Measurements from ENCODE around the gene COX7B2. TPM values are rescaled to one million over a fixed set of nuclear protein-coding genes. Genes with fewer than 3 reads are reported as not detected.

COX7B2 gene
- total and polyA plus RNA-seq, 2 donors (not counting 1 experiment from before 2014, with no cell fraction given): not detected

DNA sequence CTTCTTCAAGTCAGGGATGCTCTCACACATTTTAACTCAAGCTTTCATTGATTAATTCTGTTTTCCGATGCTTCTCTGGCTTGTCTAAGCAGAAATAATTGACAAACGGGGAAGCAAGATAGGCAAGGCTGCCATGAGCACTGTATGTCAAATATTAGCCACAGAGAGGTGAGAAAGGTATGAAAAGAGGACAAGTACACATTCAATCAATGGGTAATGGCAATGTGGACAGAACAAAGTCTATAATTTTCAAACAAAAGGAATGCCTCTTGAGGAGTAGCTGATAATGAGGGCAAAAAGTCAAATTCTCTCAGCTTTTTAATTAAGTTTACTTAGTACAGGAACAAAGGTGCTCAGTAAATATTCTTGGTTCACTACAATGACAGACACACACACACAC is 19.6 kb downstream of the COX7B2 start:
- POLR2A ChIA-PET: no interaction called here
- no peak overlapping the region for H3K4me2 ChIP-seq (replicated peaks; ENCODE audit: low read depth, low read length, poor library complexity, severe bottlenecking)
- ATAC-seq (ENCODE audit: low read depth): no peak
- H3K36me3 ChIP-seq (replicated peaks in 1 of 2; ENCODE audit: control extremely low read depth in 1 of 2, control insufficient read depth in 1 of 2, extremely low read depth in 1 of 2, insufficient read depth in 2 of 2, low read length in 1 of 2): no peaks in the 10 kb centered on the region
- Mint-ChIP-seq H3K4me1 (no peaks in the 10 kb centered on the region), H3K27me3 (no peaks in the 10 kb centered on the region), H3K27ac (no peak overlapping the region), H3K9me3 (ENCODE audit: insufficient read depth) (peaks cover 2% of the 10 kb centered on the region), H3K4me3 (no peak overlapping the region)
- H3K9me3 ChIP-seq (ENCODE audit: control extremely low read depth in 1 of 3, control insufficient read depth in 2 of 3, insufficient read depth in 1 of 3, low read length in 2 of 3): no peaks in the 10 kb centered on the region
- H4K20me1 ChIP-seq (ENCODE audit: control insufficient read depth, insufficient read depth, low read length, poor library complexity, severe bottlenecking): no peaks in the 10 kb centered on the region
- no peak overlapping the region for H3K9ac ChIP-seq (ENCODE audit: low read length)
- no peak overlapping the region for H2AFZ ChIP-seq (ENCODE audit: insufficient read depth, low read depth, low read length, poor library complexity, severe bottlenecking)
- TF ChIP-seq, protein P1, sequence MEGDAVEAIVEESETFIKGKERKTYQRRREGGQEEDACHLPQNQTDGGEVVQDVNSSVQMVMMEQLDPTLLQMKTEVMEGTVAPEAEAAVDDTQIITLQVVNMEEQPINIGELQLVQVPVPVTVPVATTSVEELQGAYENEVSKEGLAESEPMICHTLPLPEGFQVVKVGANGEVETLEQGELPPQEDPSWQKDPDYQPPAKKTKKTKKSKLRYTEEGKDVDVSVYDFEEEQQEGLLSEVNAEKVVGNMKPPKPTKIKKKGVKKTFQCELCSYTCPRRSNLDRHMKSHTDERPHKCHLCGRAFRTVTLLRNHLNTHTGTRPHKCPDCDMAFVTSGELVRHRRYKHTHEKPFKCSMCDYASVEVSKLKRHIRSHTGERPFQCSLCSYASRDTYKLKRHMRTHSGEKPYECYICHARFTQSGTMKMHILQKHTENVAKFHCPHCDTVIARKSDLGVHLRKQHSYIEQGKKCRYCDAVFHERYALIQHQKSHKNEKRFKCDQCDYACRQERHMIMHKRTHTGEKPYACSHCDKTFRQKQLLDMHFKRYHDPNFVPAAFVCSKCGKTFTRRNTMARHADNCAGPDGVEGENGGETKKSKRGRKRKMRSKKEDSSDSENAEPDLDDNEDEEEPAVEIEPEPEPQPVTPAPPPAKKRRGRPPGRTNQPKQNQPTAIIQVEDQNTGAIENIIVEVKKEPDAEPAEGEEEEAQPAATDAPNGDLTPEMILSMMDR (IDR thresholded peaks at IDR 0.05): no peak
- no peak for TF ChIP-seq EZH2 (IDR thresholded peaks at IDR 0.05; ENCODE audit: borderline replicate concordance, insufficient read depth, low read depth, low read length, poor library complexity, severe bottlenecking)
- CTCF ChIA-PET: no interaction called here
- H3K27ac ChIP-seq (ENCODE audit: low read length in 2 of 2): no peak overlapping the region
- no peaks in the 10 kb centered on the region for H3K79me2 ChIP-seq (ENCODE audit: control insufficient read depth, insufficient read depth, low read length)
- intact Hi-C loops (cut with micrococcal nuclease): no loop called here
- H3K4me1 ChIP-seq (ENCODE audit: control insufficient read depth in 2 of 2, insufficient read depth in 2 of 2, low read length in 2 of 2): no peaks in the 10 kb centered on the region
- no peak overlapping the region for H3K4me3 ChIP-seq (ENCODE audit: control extremely low read depth in 1 of 5, extremely low read depth in 1 of 5, insufficient read depth in 1 of 5, low read depth in 2 of 5, low read length in 4 of 5)
- H3K27me3 ChIP-seq (replicated peaks in 1 of 4; ENCODE audit: control extremely low read depth in 1 of 4, control insufficient read depth in 3 of 4, insufficient read depth in 4 of 4, low read length in 3 of 4): no peaks in the 10 kb centered on the region
- WGBS (ENCODE audit: insufficient coverage): 80% methylated on average over 2 of the region's 2 CpGs
- DNase-seq: no peak

DNA sequence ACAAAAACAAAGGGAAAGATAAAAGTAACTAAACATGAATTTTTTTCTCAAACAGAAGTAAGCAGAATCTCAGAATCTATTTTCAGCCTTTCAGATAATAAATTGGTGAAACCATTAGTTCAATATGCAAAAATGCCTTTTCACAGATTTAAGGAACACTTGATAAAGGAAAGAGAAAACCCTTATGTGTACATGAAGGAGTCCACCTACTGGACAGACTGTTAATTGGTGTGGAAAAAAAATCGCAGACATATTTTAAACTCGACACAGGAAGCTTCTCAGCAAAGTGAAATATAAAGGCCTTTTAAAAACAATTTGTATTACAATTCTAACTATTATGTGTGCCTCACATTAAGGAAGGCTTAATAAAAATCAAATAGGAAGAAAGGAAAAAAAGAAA is 22.3 kb downstream of the COX7B2 start:
- Mint-ChIP-seq H3K9me3 (ENCODE audit: insufficient read depth) (no peaks in the 10 kb centered on the region), H3K4me3 (no peak overlapping the region)
- H3K4me2 ChIP-seq (replicated peaks; ENCODE audit: low read depth, low read length, poor library complexity, severe bottlenecking): no peak overlapping the region

More for the DNA sequence above, 22.3 kb downstream of the COX7B2 start:
- Histone ChIP-seq H3K27me3 (replicated peaks in 1 of 4; ENCODE audit: control extremely low read depth in 1 of 4, control insufficient read depth in 3 of 4, insufficient read depth in 4 of 4, low read length in 3 of 4) (no peaks in the 10 kb centered on the region), H3K9me3 (ENCODE audit: control extremely low read depth in 1 of 3, control insufficient read depth in 2 of 3, insufficient read depth in 1 of 3, low read length in 2 of 3) (no peaks in the 10 kb centered on the region), H3K9ac (ENCODE audit: low read length) (no peak overlapping the region), H3K36me3 (replicated peaks in 1 of 2; ENCODE audit: control extremely low read depth in 1 of 2, control insufficient read depth in 1 of 2, extremely low read depth in 1 of 2, insufficient read depth in 2 of 2, low read length in 1 of 2) (no peaks in the 10 kb centered on the region), H2AFZ (ENCODE audit: insufficient read depth, low read depth, low read length, poor library complexity, severe bottlenecking) (no peak overlapping the region), H3K27ac (ENCODE audit: low read length in 2 of 2) (no peak overlapping the region), H3K4me3 (ENCODE audit: control extremely low read depth in 1 of 5, extremely low read depth in 1 of 5, insufficient read depth in 1 of 5, low read depth in 2 of 5, low read length in 4 of 5) (no peak overlapping the region), H3K4me1 (ENCODE audit: control insufficient read depth in 2 of 2, insufficient read depth in 2 of 2, low read length in 2 of 2) (no peaks in the 10 kb centered on the region), H4K20me1 (ENCODE audit: control insufficient read depth, insufficient read depth, low read length, poor library complexity, severe bottlenecking) (no peaks in the 10 kb centered on the region), H3K79me2 (ENCODE audit: control insufficient read depth, insufficient read depth, low read length) (no peaks in the 10 kb centered on the region)
- no CpG with 5 or more reads among the region's 2 CpGs for WGBS (ENCODE audit: insufficient coverage)
- ATAC-seq (ENCODE audit: low read depth) (no peak), DNase-seq (no peak)
- ChIA-PET CTCF (no interaction called here), POLR2A (no interaction called here)
- intact Hi-C loops (cut with micrococcal nuclease): no loop called here
- TF ChIP-seq EZH2 (IDR thresholded peaks at IDR 0.05; ENCODE audit: borderline replicate concordance, insufficient read depth, low read depth, low read length, poor library complexity, severe bottlenecking): no peak
- TF ChIP-seq, protein P1 (IDR thresholded peaks at IDR 0.05): no peak
- H3K27ac Mint-ChIP-seq: no peak overlapping the region
- no peaks in the 10 kb centered on the region for H3K27me3 Mint-ChIP-seq
- H3K4me1 Mint-ChIP-seq: no peaks in the 10 kb centered on the region

Measured in B cell (primary cell).